IMR-90 (cell line): Measurements from ENCODE around the gene IL17RE. TPM values are rescaled to one million over a fixed set of nuclear protein-coding genes. Genes with fewer than 3 reads are reported as not detected.
A peak's percentile ranks its signal among the peaks of the same experiment; 100 is the strongest.
"Not testable (repeated sequence)": the region's sequence is repeated elsewhere in the genome, so short reads cannot be mapped to it uniquely, and the experiment has no call there.

Source experiments
- ATAC-seq: fragments of 200-7000 bp; cut with Tn5 transposase; 2 replicates; pipeline ENCODE4 v1.9.1; 2020; ENCODE audit warnings: low read depth, mild to moderate bottlenecking, moderate library complexity
- BruUV-seq: library from RNA; stranded (reverse); fragments of 400-500 nt; replicated peaks from 2 replicates; lab custom pipeline; 2021; lab: Mats Ljungman, UMichigan
- CTCF ChIA-PET: fragments of 300-600 bp; formaldehyde crosslinking; extraction: SDS; loops from one replicate; lab custom pipeline; 2021; ENCODE audit warnings: antibody characterized with exemption; lab: Yijun Ruan, JAX
- POLR2A ChIA-PET: fragments of 300-600 bp; sonication (Branson Sonifier 250); formaldehyde crosslinking; loops from one replicate; lab custom pipeline; 2022; ENCODE audit warnings: antibody characterized with exemption; ENCODE audit not compliant: unreplicated experiment; lab: Charles Lee
- DNase-seq: peaks from one replicate; pipeline ENCODE4 v3.0.0; 2013
- H2AFZ ChIP-seq: replicated peaks from 2 replicates; pipeline ENCODE3; 2013; ENCODE audit warnings: low read length, mild to moderate bottlenecking; ENCODE audit not compliant: poor library complexity
- H2AK5ac ChIP-seq: 2 replicates; pipeline ENCODE4 v1.6.1; 2013; ENCODE audit warnings: low read depth, low read length, inconsistent platforms
- H2AK9ac ChIP-seq: replicated peaks from 2 replicates; pipeline ENCODE3; 2013; ENCODE audit warnings: mild to moderate bottlenecking, low read depth, low read length, moderate library complexity; ENCODE audit not compliant: poor library complexity
- H2BK120ac ChIP-seq: 2 replicates; pipeline ENCODE4 v1.6.1; 2013; ENCODE audit warnings: low read depth, low read length, inconsistent platforms
- H2BK15ac ChIP-seq: 3 replicates; pipeline ENCODE4 v1.6.1; 2013; ENCODE audit warnings: low read depth, low read length, inconsistent platforms
- H2BK20ac ChIP-seq: 2 replicates; pipeline ENCODE4 v1.6.1; 2013; ENCODE audit warnings: low read depth, mild to moderate bottlenecking, inconsistent platforms, low read length, moderate library complexity
- H2BK5ac ChIP-seq: 2 replicates; pipeline ENCODE4 v1.6.1; 2013; ENCODE audit warnings: mild to moderate bottlenecking, low read depth, low read length, inconsistent platforms; ENCODE audit not compliant: poor library complexity, severe bottlenecking
- H3K14ac ChIP-seq: replicated peaks from 2 replicates; pipeline ENCODE4 v1.6.1; 2013; ENCODE audit warnings: low read depth, low read length, inconsistent platforms
- H3K18ac ChIP-seq: 2 replicates; pipeline ENCODE4 v1.6.1; 2013; ENCODE audit warnings: low read depth, low read length, control low read depth
- H3K23ac ChIP-seq: 2 replicates; pipeline ENCODE4 v1.6.1; 2013; ENCODE audit warnings: low read depth, low read length, inconsistent platforms
- H3K27ac ChIP-seq: 2 replicates; pipeline ENCODE4 v1.5.1; 2013; ENCODE audit warnings: mild to moderate bottlenecking, control low read depth, low read length; ENCODE audit not compliant: insufficient read depth
- H3K27me3 ChIP-seq: 2 replicates; pipeline ENCODE4 v1.6.1; 2013; ENCODE audit warnings: low read length; ENCODE audit not compliant: control insufficient read depth, insufficient read depth
- H3K36me3 ChIP-seq: 2 replicates; pipeline ENCODE4 v1.6.1; 2013; ENCODE audit warnings: low read length, mixed read lengths; ENCODE audit not compliant: control insufficient read depth, insufficient read depth
- H3K4ac ChIP-seq: 2 replicates; pipeline ENCODE4 v1.6.1; 2013; ENCODE audit warnings: low read depth, low read length, inconsistent platforms
- H3K4me1 ChIP-seq: 2 replicates; pipeline ENCODE4 v1.6.1; 2013; ENCODE audit warnings: low read length, mixed read lengths; ENCODE audit not compliant: control insufficient read depth, insufficient read depth
- H3K4me2 ChIP-seq: 2 replicates; pipeline ENCODE4 v1.6.1; 2013; ENCODE audit warnings: low read depth, mild to moderate bottlenecking, control low read depth, low read length, moderate library complexity
- H3K4me3 ChIP-seq: 2 replicates; pipeline ENCODE4 v1.5.1; 2013; ENCODE audit warnings: low read depth, mild to moderate bottlenecking, control low read depth, low read length, moderate library complexity; ENCODE audit not compliant: insufficient read depth
- H3K56ac ChIP-seq: 2 replicates; pipeline ENCODE4 v1.6.1; 2013; ENCODE audit warnings: low read length, inconsistent platforms; ENCODE audit not compliant: insufficient read depth; ENCODE audit errors: extremely low read depth
- H3K79me1 ChIP-seq, 2 experiments: 2 replicates each; pipeline ENCODE4 v1.6.1; 2013; ENCODE audit warnings: low read length in 2 of 2, inconsistent platforms in 1 of 2, low read depth in 1 of 2
- H3K9ac ChIP-seq: 2 replicates; pipeline ENCODE4 v1.6.1; 2013; ENCODE audit warnings: low read depth, low read length, control low read depth
- H3K9me1 ChIP-seq: 2 replicates; pipeline ENCODE4 v1.6.1; 2013; ENCODE audit warnings: low read length, inconsistent platforms; ENCODE audit not compliant: insufficient read depth
- H3K9me3 ChIP-seq: 2 replicates; pipeline ENCODE4 v1.6.1; 2013; ENCODE audit warnings: low read length; ENCODE audit not compliant: control insufficient read depth, insufficient read depth
- H4K20me1 ChIP-seq: 2 replicates; pipeline ENCODE4 v1.6.1; 2013; ENCODE audit warnings: low read length, inconsistent platforms; ENCODE audit not compliant: insufficient read depth
- H4K5ac ChIP-seq: 2 replicates; pipeline ENCODE4 v1.6.1; 2013; ENCODE audit warnings: mild to moderate bottlenecking, low read depth, low read length, control low read depth
- H4K8ac ChIP-seq, 2 experiments: 2 replicates each; pipeline ENCODE4 v1.6.1; 2013; ENCODE audit warnings: low read depth in 2 of 2, low read length in 2 of 2, control low read depth in 1 of 2, inconsistent platforms in 1 of 2
- H4K91ac ChIP-seq: 2 replicates; pipeline ENCODE4 v1.6.1; 2013; ENCODE audit warnings: low read depth, low read length, inconsistent platforms; ENCODE audit not compliant: insufficient read depth
- WGBS, 2 experiments: methylation state at CpG; one replicate each; pipeline versions ENCODE4 v1.1.5 to v1.1.7; 2013; ENCODE audit warnings: missing lambda C conversion rate in 2 of 2; ENCODE audit not compliant: insufficient read length in 1 of 2; ENCODE audit errors: extremely low coverage in 2 of 2; 5-methylcytosine and 5-hydroxymethylcytosine counted together
- dilution Hi-C: fragments of 300-500 bp; cut with HindIII; formaldehyde crosslinking; loops from one replicate; pipeline ENCODE4 v1.14.3; 2018; ENCODE audit warnings: low sequenced_read_pairs; ENCODE audit not compliant: unreplicated experiment
- in situ Hi-C: fragments of 300-500 bp; cut with MboI; formaldehyde crosslinking; loops from 3 replicates; pipeline ENCODE4 v1.14.3; 2019; ENCODE audit warnings: low sequenced_read_pairs, inconsistent platforms, mixed read lengths
- intact Hi-C: fragments of 100-400 bp; cut with micrococcal nuclease; formaldehyde crosslinking; loops from 2 replicates; pipeline ENCODE4 v1.10.0; 2022
- polyA plus RNA-seq, 3 experiments: library from polyadenylated mRNA; depleted of rRNA; stranded (reverse); fragments of >200 nt; gene quantifications; 2 replicates each; pipeline ENCODE4 v1.2.3, GENCODE V29; 2012; ENCODE audit warnings: low replicate concordance in 1 of 3
- total RNA-seq: library from RNA; depleted of rRNA; stranded (reverse); fragments of >200 nt; gene quantifications from 2 replicates; pipeline ENCODE4 v1.2.3, GENCODE V29; 2012

IL17RE gene
- total and polyA plus RNA-seq, 2 of the 4 experiments (the other 2 are of a cell fraction), result 0.90 to 7.2 TPM

DNA sequence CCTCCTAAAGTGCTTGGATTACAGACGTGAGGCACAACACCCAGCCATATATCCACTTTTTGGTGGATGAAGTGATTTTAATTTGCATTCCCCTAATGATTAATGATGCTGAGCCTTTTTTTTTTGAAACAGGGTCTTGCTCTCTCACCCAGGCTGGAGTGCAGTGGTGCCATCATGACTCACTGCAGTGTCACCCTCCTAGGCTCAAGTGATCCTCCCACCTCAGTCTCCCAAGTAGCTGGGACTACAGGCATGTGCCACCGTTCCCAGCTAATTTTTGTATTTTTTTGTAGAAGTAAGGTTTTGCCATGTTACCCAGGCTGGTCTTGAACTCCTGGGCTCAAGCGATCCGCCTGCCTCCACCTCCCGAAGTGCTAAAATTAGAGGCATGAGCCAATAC is 30.6 kb upstream of the IL17RE start:
- POLR2A ChIA-PET, in situ Hi-C loops: not testable (repeated sequence)

More for the DNA sequence above, 30.6 kb upstream of the IL17RE start:
- H3K9me1 ChIP-seq, H3K4me3 ChIP-seq, H3K27me3 ChIP-seq, H3K79me1 ChIP-seq, DNase-seq, BruUV-seq, dilution Hi-C loops, H3K23ac ChIP-seq, H3K27ac ChIP-seq, H3K4me2 ChIP-seq, ATAC-seq, H4K5ac ChIP-seq, H3K56ac ChIP-seq, H2AK9ac ChIP-seq, H3K4me1 ChIP-seq, H2BK5ac ChIP-seq, H3K9ac ChIP-seq, H3K36me3 ChIP-seq, H2AFZ ChIP-seq, H4K20me1 ChIP-seq, intact Hi-C loops, H3K9me3 ChIP-seq: not testable (repeated sequence)
- Histone ChIP-seq H2BK20ac (peak overlapping the region; percentile 65; the same call in 1 of the 2 replicates), H2BK120ac (peak overlapping the region; percentile 67), H3K14ac (peak overlapping the region; percentile 53; the same call in 1 of the 2 replicates), H2AK5ac (peak overlapping the region; percentile 27; the same call in 1 of the 2 replicates), H2BK15ac (0 out of 3 replicates have a peak overlapping the region, but pooled peaks have one; percentile 31), H3K4ac (peak overlapping the region; percentile 25), H4K91ac (peak overlapping the region; percentile 79; the same call in 1 of the 2 replicates), H4K8ac (peak overlapping the region in 1 of 2 experiments; percentile 40; a peak in 1 of 4 replicates), H3K18ac (peak overlapping the region; percentile 41; the same call in 1 of the 2 replicates)
- WGBS, 2 experiments, result no CpG with 5 or more reads among the region's 5 CpGs
- CTCF ChIA-PET, result interaction anchor here (0.7 kb wide), 1 partner anchor 62 kb away, joined by 3 read pairs; the partner anchor contains the start of gene CRELD1
